GM19463 (cell line): ENCODE results near the gene MSANTD1.

Experiments used
- ATAC-seq: cut with Tn5 transposase; IDR thresholded peaks from one replicate; pipeline ENCODE4 v1.9.1; 2021; ENCODE audit warnings: mild to moderate bottlenecking, moderate library complexity; ENCODE audit not compliant: unreplicated experiment

Gene MSANTD1

DNA sequence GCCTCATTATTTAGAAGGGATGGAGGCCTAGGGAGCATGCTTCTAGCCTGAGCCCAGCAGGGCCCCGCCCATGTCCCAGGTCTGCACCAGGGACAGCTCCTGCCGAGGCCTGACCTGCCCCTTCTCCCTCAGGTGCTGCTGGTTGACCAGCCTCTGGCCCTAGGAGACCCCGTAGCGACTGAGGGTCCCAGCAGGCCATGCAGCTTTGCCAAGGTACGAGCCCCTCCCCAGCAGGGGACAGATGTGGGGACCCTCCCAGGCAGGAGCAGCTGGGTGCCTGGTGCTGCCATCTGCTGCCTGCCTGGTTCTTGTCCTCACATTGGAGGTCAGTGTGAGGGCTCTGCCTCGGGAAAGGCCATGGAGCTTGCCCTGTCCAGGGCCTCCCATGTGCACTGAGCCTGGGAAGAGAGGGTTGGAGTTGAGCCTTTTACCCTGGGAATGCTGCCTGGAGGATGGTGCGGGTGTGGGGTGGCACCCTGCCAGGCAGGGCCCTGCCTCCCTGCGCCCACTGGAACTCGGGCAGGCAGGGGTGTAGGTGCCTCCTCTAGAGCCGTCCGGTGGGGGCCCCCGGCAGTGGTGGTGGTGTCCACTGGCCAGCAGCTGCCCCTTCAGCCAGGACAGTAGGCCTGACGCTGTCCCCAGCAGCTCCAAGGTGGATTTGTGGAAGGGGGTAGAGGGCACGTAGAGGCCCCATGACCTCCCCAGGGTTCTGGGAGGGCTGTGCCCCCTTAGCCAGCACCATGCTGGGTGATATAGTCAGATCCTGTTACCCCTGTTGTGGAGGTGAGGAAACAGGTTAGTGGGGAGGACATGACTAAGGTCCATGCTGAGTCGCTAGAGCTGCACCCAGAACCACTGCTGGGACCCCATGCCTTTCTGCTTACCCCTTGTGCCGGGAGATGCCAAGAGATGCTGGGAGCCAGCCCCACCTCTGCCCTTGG lies 2.2 kb upstream of the MSANTD1 start:
- ATAC-seq = no peak

DNA sequence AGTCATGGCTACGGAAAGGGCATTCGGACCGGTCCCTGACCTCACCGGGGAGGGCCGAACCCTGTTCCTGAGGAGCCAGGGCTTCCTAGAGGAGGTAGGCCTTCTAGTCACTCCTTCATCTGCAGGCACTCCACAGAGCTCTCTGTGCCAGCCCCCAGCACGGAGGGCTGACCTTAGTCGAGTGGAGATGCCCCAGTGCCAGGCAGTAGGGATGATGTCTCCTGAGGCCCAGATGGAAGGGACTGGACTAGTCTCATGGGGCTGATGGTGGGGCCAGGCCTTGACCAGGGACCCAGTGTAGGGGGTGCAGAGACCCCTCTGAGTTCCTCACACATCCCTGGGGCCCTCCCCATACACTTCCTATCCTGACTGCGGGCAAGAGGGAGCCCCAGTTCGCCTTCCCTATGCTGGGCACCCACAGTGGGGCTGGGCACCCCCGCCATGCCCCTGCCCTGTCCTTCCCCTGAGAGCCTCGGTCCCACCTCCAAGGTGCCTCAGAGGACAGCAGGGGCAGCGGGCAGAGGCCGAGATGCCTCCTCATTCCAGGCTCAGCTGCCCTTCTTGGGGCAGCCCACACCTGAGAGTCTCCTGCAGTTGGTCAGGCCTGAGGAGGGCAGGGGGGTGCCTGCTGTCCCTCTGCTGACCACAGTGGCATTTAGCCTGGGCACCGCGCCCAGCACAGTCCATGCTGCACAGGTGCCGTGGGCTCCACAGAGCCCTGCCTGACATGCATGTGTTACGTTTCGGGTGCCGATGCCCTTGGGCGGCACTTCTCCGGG lies 1.4 kb upstream of the MSANTD1 start:
- no peak for ATAC-seq

DNA sequence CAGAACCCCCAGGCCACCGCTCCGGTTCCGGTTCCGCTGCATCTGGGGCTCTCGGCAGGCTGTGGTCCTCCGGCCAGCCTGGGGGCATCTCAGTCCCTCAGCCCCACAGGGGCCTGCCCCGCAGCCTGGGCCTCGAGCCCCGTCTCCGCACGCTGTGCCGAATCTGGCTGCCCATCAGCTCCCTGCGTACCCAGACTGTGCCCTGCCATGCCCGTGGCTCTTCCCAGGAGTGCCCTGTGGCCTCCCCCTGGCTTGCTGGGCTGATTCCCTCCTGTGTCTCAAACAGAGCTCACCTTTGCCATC lies 830 bp upstream of the MSANTD1 start:
- ATAC-seq = no peak

GRCh38 chr4:3249711-3250437 lies 915 bp downstream of the MSANTD1 start:
- no peak for ATAC-seq

GRCh38 chr4:3250438-3250955 lies 1.5 kb downstream of the MSANTD1 start:
- ATAC-seq = no peak

GRCh38 chr4:3250956-3251690 lies 2.2 kb downstream of the MSANTD1 start:
- ATAC-seq = no peak

DNA sequence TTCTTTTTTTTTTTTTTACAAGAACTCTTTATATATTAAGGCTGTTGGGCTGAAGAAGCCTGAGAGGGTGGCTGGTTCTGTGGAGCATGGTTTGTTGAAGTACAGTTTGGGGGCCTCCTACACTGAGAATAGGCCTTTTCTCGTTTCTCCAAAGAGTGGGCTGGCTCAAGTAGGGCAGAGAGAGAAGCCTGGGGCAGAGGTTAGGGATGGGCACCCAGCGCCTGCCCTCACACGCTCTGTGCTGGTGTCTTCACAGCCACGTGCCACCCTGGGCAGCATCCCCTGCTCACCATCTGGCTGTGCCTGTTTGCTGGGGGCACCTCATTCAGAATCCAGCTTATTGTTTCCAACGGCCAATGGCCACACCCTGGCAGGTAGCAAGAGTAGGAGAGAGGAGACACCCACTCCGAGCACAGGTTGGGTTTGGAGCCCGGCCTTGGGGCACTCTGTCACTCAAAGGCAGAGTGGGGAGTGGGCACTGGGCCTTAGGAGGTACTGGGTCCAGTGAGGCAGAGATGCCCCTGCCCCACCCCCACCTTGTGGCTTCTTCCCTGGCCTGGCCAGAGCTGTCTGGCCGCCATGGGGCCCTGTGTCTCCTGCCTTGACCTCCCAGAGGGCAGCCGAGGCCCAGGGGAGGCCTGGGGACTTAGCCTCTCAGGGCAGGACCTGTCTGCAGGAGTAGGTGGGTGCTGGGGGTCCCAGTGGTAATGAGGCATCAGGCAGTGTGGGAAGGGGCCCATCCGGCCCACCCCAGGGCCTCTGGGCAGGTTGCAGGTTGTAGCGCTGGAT lies 2.9 kb downstream of the MSANTD1 start:
- ATAC-seq = no peak

GRCh38 chr4:3252480-3252828 lies 3.5 kb downstream of the MSANTD1 start:
- ATAC-seq = no peak

DNA sequence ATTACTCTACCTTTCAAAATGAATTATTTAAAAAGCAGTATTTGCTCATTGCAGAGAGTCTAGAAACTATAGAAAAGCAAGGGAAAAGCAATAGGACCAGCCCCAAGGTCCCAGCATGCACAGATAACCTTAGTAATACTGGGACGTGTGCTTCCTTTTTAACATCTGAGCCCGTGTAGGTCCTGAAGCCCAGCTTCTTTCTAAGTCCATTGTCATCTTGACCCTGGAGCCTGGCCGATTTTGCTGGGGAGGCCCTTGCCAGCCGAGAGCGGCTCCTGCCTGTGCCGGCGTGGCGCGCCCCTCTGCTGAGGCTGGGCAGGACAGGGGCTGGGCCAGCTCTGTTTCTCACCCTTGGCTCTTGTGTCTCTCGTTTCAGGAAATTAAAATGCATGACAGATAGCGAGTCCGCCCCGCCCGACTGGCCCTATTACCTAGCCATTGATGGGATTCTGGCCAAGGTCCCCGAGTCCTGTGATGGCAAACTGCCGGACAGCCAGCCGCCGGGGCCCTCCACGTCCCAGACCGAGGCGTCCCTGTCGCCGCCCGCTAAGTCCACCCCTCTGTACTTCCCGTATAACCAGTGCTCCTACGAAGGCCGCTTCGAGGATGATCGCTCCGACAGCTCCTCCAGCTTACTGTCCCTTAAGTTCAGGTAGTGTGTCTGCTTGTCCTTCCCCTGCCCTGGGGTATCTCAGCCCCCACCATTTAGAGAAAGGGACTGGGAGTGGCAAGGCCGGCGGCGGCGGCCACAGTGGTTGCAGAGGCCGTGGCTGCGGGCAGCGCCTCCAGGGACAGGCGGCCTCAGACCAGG lies 4.1 kb downstream of the MSANTD1 start:
- ATAC-seq = no peak

DNA sequence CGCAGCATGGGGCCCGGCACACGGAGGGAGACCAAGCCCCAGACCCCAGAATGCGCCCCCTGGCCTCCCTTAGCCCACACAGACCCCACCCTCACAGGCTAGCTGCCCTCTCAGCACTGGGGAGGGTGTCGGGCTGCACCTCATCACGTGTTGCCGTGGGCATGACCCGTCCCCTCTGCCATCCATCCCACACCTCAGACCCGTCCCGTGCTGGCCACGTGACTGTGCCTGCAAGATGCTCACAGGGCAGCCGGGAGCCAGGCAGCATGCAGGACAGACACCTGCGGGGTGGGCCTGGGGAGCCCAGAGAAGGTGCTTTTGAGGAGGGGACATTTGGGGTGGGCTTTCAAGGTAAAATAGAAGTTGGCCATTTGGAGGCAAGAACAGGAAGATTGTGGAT lies 4.8 kb downstream of the MSANTD1 start:
- no peak for ATAC-seq

- no peak for ATAC-seq
Measured at GRCh38 chr4:3254302-3255131, 5.6 kb downstream of the MSANTD1 start.

GRCh38 chr4:3255611-3256186 lies 6.7 kb downstream of the MSANTD1 start:
- no peak for ATAC-seq

- no peak for ATAC-seq
Measured at GRCh38 chr4:3256230-3257102, 7.5 kb downstream of the MSANTD1 start.

DNA sequence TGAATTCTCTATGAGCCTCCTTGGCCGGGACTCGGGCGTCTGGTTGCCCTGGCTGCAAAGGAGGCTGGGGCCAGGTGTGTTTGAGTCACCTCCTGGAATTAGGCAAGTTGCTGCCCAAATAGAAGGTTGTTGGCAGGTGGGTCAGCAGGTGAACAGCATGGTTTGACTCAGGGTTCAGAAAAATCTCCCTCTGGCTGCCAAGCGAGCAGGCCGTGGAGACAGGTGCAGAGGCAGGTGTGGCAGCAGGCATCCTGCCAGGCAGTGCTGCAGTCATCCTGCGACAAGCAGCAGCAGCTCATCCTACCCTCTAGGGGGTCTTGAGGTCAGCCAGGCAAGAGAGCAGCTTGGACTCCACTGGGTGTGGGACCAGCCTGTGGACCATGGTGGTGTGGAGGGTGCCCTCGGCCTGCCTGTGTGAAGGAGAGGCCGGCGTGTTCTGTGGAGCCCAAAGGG lies 8.2 kb downstream of the MSANTD1 start:
- ATAC-seq = no peak

DNA sequence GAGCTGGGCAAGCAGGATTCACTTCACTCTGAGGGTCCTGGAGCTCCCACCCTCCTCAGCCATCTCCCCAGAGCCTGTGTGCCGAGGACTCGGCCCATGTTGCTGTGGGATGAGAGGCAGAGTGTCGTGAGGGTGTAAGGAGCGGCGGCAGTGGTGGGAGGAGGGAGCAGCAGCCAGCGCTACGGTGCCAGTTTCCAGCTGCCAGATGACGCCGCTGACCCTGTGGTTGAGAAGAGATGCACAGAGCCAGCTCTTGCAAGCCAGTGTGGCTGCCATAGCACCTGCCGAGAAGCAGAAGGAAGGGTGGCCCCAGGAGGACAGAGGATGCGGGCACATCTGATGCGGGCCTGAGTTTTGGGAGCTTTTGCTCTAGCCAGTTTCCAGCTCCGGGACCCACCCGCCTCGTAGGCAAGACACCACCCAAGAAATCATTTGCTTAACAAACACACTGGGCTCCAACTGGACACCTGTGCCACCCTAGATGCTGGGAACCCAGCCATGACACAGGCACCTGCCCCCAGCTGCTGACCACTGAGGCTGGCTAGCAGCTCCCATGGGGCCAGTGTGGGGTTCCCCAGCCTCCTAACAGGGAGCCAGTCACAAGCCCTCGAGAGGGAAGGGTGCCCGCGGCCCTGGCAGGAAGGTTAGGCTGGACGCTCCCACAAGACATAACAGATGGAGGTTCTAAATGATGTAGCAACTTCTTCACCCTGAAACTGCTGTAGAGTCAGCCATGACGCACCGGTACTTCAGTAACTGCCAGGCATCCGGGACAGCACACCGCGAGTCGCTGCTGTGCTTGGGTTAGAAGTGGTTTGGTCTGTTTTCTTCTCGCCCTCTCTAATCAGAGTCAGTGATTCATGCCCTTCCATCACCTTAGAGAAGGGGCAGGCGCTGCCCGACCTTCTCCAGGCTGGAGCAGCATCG lies 8.9 kb downstream of the MSANTD1 start:
- no peak for ATAC-seq
